Nephron progenitor cell (in vitro differentiated cells): ENCODE results near the gene AQP9.
"Not testable (repeated sequence)": the region's sequence is repeated elsewhere in the genome, so short reads cannot be mapped to it uniquely, and the experiment has no call there.

Source experiments
- DNase-seq: peaks from one replicate; pipeline ENCODE4 v3.0.0; 2021
- H3K27ac Mint-ChIP-seq: 2 replicates; pipeline ENCODE4 v1.8.0; 2021; ENCODE audit warnings: mild to moderate bottlenecking, moderate library complexity, mixed read lengths
- H3K27me3 Mint-ChIP-seq: 2 replicates; pipeline ENCODE4 v1.8.0; 2021; ENCODE audit warnings: mild to moderate bottlenecking, low read depth, mixed read lengths; ENCODE audit not compliant: poor library complexity
- H3K36me3 Mint-ChIP-seq: 2 replicates; pipeline ENCODE4 v1.8.0; 2021; ENCODE audit warnings: low read depth, mixed read lengths
- H3K4me1 Mint-ChIP-seq: 2 replicates; pipeline ENCODE4 v1.8.0; 2021; ENCODE audit warnings: mixed read lengths
- H3K4me3 Mint-ChIP-seq: 2 replicates; pipeline ENCODE4 v1.8.0; 2021; ENCODE audit warnings: mild to moderate bottlenecking, moderate library complexity, mixed read lengths
- H3K9me3 Mint-ChIP-seq: 2 replicates; pipeline ENCODE4 v1.8.0; 2021; ENCODE audit warnings: mild to moderate bottlenecking, moderate library complexity, mixed read lengths
- TF ChIP-seq, protein P1 (sequence below): fragments of 200-600 bp; sonication (generic); IDR thresholded peaks from 2 replicates; pipeline ENCODE4 v1.5.0; 2021; ENCODE audit warnings: antibody characterized with exemption

Gene AQP9

DNA sequence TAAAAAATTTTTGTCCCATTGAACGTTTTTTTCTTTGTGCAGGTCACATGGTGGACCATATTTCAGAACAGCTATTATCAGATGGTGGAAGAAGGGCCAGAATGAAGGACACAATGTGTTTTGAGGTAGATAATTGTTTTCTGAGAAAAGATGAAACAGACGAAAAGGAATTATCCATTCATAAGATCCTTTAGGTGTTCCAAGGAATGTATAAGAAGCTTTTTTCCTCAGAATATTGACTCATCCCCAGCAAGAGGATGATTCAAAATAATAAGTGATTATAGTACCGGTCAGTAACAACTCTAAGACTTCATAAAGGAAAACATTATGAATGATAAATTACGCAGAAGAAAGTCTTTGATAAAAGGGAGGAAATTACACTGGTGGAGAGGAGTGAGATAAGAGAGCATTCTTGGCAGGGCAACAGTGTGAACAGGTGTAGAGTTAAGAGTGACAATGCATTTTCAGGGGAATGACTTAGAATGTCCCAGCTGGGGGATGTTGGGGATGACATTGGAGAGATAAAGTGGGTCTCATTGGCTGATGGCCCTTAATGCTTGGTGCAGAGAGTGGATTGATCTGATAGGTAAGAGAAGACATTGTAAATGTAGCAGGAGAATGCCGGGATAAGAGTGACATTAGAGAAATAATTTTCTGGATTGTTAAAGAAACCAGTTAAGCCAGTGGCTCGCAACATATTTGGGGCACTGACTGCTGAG, 27.0 kb upstream of the AQP9 start:
- TF ChIP-seq, protein P1, sequence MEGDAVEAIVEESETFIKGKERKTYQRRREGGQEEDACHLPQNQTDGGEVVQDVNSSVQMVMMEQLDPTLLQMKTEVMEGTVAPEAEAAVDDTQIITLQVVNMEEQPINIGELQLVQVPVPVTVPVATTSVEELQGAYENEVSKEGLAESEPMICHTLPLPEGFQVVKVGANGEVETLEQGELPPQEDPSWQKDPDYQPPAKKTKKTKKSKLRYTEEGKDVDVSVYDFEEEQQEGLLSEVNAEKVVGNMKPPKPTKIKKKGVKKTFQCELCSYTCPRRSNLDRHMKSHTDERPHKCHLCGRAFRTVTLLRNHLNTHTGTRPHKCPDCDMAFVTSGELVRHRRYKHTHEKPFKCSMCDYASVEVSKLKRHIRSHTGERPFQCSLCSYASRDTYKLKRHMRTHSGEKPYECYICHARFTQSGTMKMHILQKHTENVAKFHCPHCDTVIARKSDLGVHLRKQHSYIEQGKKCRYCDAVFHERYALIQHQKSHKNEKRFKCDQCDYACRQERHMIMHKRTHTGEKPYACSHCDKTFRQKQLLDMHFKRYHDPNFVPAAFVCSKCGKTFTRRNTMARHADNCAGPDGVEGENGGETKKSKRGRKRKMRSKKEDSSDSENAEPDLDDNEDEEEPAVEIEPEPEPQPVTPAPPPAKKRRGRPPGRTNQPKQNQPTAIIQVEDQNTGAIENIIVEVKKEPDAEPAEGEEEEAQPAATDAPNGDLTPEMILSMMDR = no peak
- H3K4me1 Mint-ChIP-seq = peaks cover 3% of the 10 kb centered on the region
- H3K36me3 Mint-ChIP-seq = no peaks in the 10 kb centered on the region
- no peak for DNase-seq
- H3K27me3 Mint-ChIP-seq = no peaks in the 10 kb centered on the region
- no peak overlapping the region for H3K27ac Mint-ChIP-seq
- H3K9me3 Mint-ChIP-seq = peaks cover 4% of the 10 kb centered on the region
- H3K4me3 Mint-ChIP-seq = no peak overlapping the region

DNA sequence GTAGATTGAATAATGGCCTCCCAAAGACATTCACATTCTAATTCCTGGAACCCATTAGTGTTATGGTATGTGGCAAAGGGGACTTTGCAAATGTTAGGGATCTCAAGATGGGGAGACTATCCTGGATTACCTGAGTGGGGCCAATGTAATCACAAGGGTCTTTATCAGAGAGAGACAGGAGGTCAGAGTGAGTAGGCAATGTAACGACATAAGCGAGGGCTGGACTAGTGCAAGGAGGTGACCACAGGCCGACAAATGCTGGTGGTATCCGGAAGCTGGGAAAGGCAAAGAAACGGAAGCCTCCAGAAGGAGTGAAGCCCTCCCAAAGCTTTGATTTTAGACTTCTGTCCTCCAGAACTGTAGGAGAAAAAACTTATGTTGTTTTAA, 26.5 kb upstream of the AQP9 start:
- TF ChIP-seq, protein P1 = no peak
- H3K27me3 Mint-ChIP-seq = no peaks in the 10 kb centered on the region
- peaks cover 3% of the 10 kb centered on the region for H3K4me1 Mint-ChIP-seq
- no peak for DNase-seq
- peaks cover 4% of the 10 kb centered on the region for H3K9me3 Mint-ChIP-seq
- H3K27ac Mint-ChIP-seq = no peak overlapping the region
- H3K36me3 Mint-ChIP-seq = no peaks in the 10 kb centered on the region
- H3K4me3 Mint-ChIP-seq = no peak overlapping the region

DNA sequence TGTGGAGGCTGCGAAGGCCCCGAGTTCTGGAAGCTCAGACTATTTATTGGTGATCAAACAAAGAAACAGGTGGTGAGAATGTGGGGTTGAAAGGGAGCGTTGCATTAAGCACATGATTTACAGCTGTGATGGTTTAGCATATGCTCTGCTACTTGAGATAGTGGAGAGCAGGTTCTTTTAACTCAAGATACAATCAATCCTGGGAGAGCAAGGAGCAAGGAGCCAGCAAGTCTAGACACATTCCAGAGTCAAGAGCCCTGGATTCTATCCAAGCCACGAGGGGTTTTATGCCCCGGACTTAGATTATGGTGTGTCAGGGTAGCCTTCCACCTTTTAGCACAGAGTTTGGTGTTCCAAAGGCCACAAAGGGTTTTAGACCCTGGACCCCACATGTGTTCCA, 24.8 kb upstream of the AQP9 start:
- not testable (repeated sequence) for DNase-seq, H3K36me3 Mint-ChIP-seq, H3K27me3 Mint-ChIP-seq, H3K9me3 Mint-ChIP-seq, H3K4me3 Mint-ChIP-seq, H3K4me1 Mint-ChIP-seq
- peak overlapping the region; percentile 34 for H3K27ac Mint-ChIP-seq

DNA sequence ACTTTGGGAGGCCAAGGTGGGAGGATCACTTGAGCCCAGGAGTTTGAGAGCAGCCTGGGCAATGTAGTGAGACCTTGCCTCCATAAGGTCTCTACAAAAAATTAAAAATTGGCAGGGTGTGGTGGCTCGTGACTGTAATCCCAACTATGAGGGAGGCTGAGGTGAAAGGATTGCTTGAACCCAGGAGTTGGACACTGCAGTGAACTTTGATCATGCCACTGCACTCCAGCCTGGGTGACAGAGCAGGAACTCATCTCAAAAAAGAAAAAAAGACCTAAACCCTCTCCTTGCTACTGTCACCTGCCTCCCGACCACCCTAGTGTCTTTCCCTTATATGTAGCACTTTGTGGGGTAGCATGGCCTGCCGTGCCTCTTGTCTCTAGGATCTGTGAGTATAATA, 23.8 kb upstream of the AQP9 start:
- DNase-seq = no peak
- Mint-ChIP-seq H3K27ac (no peak overlapping the region), H3K27me3 (no peaks in the 10 kb centered on the region), H3K4me3 (no peak overlapping the region), H3K36me3 (no peaks in the 10 kb centered on the region), H3K4me1 (peaks cover 3% of the 10 kb centered on the region), H3K9me3 (peaks cover 4% of the 10 kb centered on the region)
- TF ChIP-seq, protein P1 = no peak

DNA sequence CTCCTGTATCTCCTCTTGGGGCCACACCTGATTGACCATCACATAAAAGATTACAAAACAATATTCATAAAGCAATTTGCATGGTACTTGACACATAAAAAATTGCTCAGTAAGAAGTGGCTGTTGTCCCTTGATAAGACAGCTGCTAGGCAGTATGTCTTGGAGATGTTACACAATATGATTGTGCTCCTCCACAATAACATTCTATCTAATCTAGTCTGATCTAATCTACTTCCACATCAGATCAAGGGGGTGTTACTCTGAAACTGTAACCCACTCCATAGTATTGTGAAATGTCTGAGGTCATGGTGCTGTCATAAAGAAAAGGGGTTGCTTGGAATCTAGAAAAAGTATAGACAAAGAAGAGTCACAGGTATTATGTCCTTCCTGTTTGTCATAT, 23.4 kb upstream of the AQP9 start:
- no peaks in the 10 kb centered on the region for H3K27me3 Mint-ChIP-seq
- DNase-seq = no peak

DNA sequence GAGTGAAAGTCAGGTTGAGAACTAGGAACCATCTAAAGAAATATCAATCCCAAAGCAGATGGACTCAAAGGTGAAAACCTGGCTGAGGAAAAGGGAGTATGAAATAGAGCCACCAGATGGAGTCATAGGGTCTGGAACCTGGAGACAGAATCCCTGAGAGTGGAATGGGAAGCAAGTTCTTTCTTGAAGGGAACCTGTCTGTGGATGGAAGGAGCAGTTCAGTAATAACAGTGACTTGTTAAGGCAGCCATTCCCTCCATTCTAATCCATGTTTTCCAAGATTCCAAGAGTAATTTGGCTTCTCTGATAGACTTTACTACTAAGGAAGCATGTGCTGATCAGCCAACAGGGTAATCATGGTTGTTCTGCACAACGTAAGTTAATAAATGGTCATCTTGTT, 22.5 kb upstream of the AQP9 start:
- DNase-seq = no peak
- TF ChIP-seq, protein P1 = no peak
- Mint-ChIP-seq H3K27ac (no peak overlapping the region), H3K36me3 (no peaks in the 10 kb centered on the region), H3K9me3 (peaks cover 4% of the 10 kb centered on the region), H3K4me3 (no peak overlapping the region), H3K4me1 (peaks cover 3% of the 10 kb centered on the region), H3K27me3 (no peaks in the 10 kb centered on the region)

More for the DNA sequence above, 23.4 kb upstream of the AQP9 start:
- no peak overlapping the region for H3K4me3 Mint-ChIP-seq
- TF ChIP-seq, protein P1 = no peak
- H3K36me3 Mint-ChIP-seq = no peaks in the 10 kb centered on the region
- H3K27ac Mint-ChIP-seq = no peak overlapping the region
- H3K4me1 Mint-ChIP-seq = peaks cover 3% of the 10 kb centered on the region
- peaks cover 4% of the 10 kb centered on the region for H3K9me3 Mint-ChIP-seq
